CD8-positive, alpha-beta memory T cell (primary cell): ENCODE measurements around the gene NTM. TPM values are rescaled to one million over a fixed set of nuclear protein-coding genes. Genes with fewer than 3 reads are reported as not detected.

Source experiments
- CTCF ChIA-PET: fragments of 350-600 bp; sonication (Branson Sonifier 250); formaldehyde crosslinking; loops from one replicate; lab custom pipeline; 2021; ENCODE audit warnings: antibody characterized with exemption; lab: Charles Lee
- POLR2A ChIA-PET: fragments of 350-600 bp; sonication (Branson Sonifier 250); formaldehyde crosslinking; loops from one replicate; lab custom pipeline; 2021; ENCODE audit warnings: antibody characterized with exemption; lab: Charles Lee
- DNase-seq, 5 donors: peaks; one replicate each; pipeline versions ENCODE4 v3.0.0 to v3.0.0-alpha.2; 2020 to 2022; ENCODE audit warnings: mixed read lengths in 1 of 5
- H3K27ac ChIP-seq: one replicate; pipeline ENCODE4 v1.7.0; 2013; ENCODE audit warnings: low read depth, mild to moderate bottlenecking, low read length, moderate library complexity
- H3K27me3 ChIP-seq: 2 replicates; pipeline ENCODE4 v1.7.0; 2013; ENCODE audit warnings: low read length, mild to moderate bottlenecking; ENCODE audit not compliant: insufficient read depth, poor library complexity, severe bottlenecking
- H3K36me3 ChIP-seq: 2 replicates; pipeline ENCODE4 v1.7.0; 2013; ENCODE audit warnings: mild to moderate bottlenecking, low read length, moderate library complexity; ENCODE audit not compliant: insufficient read depth
- H3K4me1 ChIP-seq: 2 replicates; pipeline ENCODE4 v1.7.0; 2013; ENCODE audit warnings: mild to moderate bottlenecking, low read length, moderate library complexity; ENCODE audit not compliant: insufficient read depth
- H3K4me3 ChIP-seq: 2 replicates; pipeline ENCODE4 v1.7.0; 2013; ENCODE audit warnings: mild to moderate bottlenecking, low read length
- H3K9me3 ChIP-seq: 2 replicates; pipeline ENCODE4 v1.7.0; 2013; ENCODE audit warnings: mild to moderate bottlenecking, low read length
- H3K27ac Mint-ChIP-seq, 8 donors: one replicate each; pipeline ENCODE4 v1.8.0; 2020 to 2021; ENCODE audit warnings: mixed read lengths in 8 of 8, mild to moderate bottlenecking in 6 of 8, inconsistent platforms in 3 of 8, moderate library complexity in 3 of 8
- H3K27me3 Mint-ChIP-seq, 2 donors: one replicate each; pipeline ENCODE4 v1.8.0; 2020 to 2021; ENCODE audit warnings: mixed read lengths in 2 of 2, mild to moderate bottlenecking in 1 of 2, moderate library complexity in 1 of 2
- H3K36me3 Mint-ChIP-seq, 3 donors: one replicate each; pipeline ENCODE4 v1.8.0; 2020 to 2021; ENCODE audit warnings: mixed read lengths in 3 of 3, inconsistent platforms in 1 of 3, mild to moderate bottlenecking in 1 of 3
- H3K4me1 Mint-ChIP-seq, 3 donors: one replicate each; pipeline ENCODE4 v1.8.0; 2020 to 2021; ENCODE audit warnings: mixed read lengths in 3 of 3, inconsistent platforms in 1 of 3, mild to moderate bottlenecking in 1 of 3
- H3K4me3 Mint-ChIP-seq, 7 donors: one replicate each; pipeline ENCODE4 v1.8.0; 2020 to 2021; ENCODE audit warnings: mixed read lengths in 7 of 7, mild to moderate bottlenecking in 6 of 7, moderate library complexity in 4 of 7, inconsistent platforms in 2 of 7
- H3K9me3 Mint-ChIP-seq, 5 donors: one replicate each; pipeline ENCODE4 v1.8.0; 2020 to 2022; ENCODE audit warnings: mixed read lengths in 5 of 5, mild to moderate bottlenecking in 3 of 5, moderate library complexity in 2 of 5, inconsistent platforms in 1 of 5
- polyA plus RNA-seq: library from polyadenylated mRNA; unstranded; fragments of 300-500 nt; fragmentation: Illumina TruSeq; gene quantifications from one replicate; pipeline ENCODE4 v1.2.3, GENCODE V29; 2021
- total RNA-seq, 2 experiments: library from RNA; stranded (reverse); gene quantifications; one replicate each; pipeline ENCODE4 v1.2.3, GENCODE V29; 2021

The NTM gene
- total and polyA plus RNA-seq, 3 experiments from 2014 or later: not detected

DNA sequence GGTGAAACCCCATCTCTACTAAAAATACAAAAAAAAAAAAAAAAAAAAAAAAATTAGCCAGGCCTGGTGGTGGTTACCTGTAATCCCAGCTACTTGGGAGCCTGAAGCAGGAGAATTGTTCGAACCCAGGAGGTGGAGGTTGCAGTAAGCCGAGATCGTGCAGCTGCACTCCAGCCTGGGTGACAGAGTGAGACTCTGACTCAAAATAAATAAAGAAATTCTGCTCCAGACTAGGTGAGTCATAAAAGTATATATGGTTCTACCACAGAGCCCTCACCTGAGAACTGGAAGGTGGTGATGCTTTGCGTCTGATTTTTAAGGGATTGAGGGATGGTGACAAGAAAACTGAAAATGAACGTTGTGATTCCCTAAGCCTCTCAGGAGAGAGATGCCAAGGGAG is 58.4 kb downstream of the NTM start:
- Histone ChIP-seq H3K9me3 (no peaks in the 10 kb centered on the region), H3K36me3 (no peaks in the 10 kb centered on the region), H3K27me3 (no peaks in the 10 kb centered on the region), H3K27ac (no peak overlapping the region), H3K4me1 (no peaks in the 10 kb centered on the region), H3K4me3 (no peak overlapping the region)
- no peak for DNase-seq
- CTCF ChIA-PET: no interaction called here
- H3K27me3 Mint-ChIP-seq: peaks cover 0 to 1% of the 10 kb centered on the region in 2 donors
- no peak overlapping the region for H3K27ac Mint-ChIP-seq
- no peaks in the 10 kb centered on the region for H3K36me3 Mint-ChIP-seq
- H3K9me3 Mint-ChIP-seq: peaks cover 2 to 14% (median 3%) of the 10 kb centered on the region in 5 donors
- H3K4me1 Mint-ChIP-seq: no peaks in the 10 kb centered on the region
- H3K4me3 Mint-ChIP-seq: no peak overlapping the region
- POLR2A ChIA-PET: no interaction called here

DNA sequence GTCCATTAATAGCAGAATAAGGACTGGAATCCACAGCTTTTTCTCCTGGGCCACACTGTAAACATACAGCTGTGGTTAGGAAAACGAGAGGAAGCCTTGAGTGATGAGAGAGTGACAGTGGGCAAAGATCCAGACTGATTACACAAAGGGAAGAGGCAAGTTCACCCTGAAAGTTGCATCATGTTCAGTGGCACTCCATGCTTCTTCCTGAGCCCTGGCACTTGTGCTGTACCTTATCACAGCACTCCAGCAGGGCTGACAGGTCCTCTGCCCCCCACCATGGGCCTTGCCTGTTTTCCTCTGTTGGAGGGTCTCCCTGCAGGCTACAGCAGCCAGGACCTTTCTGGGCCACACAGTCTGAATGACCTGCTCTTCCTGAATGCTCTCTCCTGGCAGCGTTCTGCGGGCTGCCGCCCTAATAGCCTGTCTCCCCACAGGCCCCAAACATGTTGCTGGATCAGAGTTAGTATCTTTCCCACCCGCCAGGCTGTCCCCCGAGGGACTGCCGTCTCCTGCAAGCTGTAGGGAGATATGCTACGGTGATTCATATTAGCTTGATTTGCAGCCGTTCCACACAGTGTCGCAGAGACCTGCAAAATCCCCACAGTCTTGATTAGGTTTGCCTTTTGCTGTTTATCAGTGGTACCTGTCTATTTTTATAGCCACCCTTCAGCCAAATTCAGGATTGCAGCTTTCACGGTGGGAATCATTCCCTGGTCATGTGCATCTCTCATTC is 60.2 kb downstream of the NTM start:
- Histone ChIP-seq H3K4me1 (no peaks in the 10 kb centered on the region), H3K9me3 (no peaks in the 10 kb centered on the region), H3K36me3 (no peaks in the 10 kb centered on the region), H3K27me3 (no peaks in the 10 kb centered on the region), H3K4me3 (no peak overlapping the region), H3K27ac (no peak overlapping the region)
- Mint-ChIP-seq H3K36me3 (no peaks in the 10 kb centered on the region), H3K4me1 (no peaks in the 10 kb centered on the region), H3K27me3 (peaks cover 0 to 1% of the 10 kb centered on the region in 2 donors), H3K27ac (no peak overlapping the region), H3K4me3 (no peak overlapping the region), H3K9me3 (peaks cover 3 to 25% (median 6%) of the 10 kb centered on the region in 5 donors)
- ChIA-PET POLR2A (no interaction called here), CTCF (no interaction called here)
- no peak for DNase-seq

DNA sequence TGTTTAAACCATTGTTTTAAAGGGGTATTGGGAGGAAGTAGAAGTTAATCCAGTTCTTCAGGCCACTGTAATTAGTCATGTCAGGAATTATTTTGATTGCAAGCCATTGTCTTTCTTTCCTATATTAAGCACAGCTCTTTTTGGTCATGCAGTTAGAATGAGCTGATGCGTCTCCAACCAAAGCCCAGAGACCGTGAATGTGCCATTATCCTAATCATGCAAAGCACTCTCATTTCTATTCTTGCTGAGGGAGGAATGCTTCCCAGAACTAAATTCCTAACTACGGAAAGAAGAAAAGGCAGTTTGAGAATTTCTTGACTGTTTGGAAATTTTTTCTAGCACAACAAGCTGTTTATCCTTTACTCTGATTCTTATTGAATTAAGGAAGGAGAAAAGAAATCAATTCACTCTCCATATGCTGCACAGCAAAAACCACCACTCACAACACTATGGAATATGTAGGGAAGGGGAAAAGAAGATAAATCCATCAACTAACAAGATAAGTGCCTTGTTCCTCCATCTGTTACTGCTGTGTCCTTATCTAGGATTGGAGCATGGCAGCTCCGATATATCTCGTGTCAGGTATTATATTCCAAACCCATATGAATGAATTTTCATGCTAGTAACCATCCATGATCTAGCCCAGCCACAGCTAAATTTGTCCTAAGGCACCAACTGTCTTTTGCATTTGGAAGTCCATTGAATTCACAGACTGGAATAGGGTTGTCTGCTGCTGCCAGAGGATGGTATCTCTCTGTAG is 70.8 kb downstream of the NTM start:
- ChIA-PET CTCF (no interaction called here), POLR2A (no interaction called here)
- no peaks in the 10 kb centered on the region for H3K4me1 Mint-ChIP-seq
- Histone ChIP-seq H3K27ac (no peak overlapping the region), H3K36me3 (no peaks in the 10 kb centered on the region), H3K4me3 (no peak overlapping the region), H3K4me1 (no peaks in the 10 kb centered on the region), H3K9me3 (no peaks in the 10 kb centered on the region), H3K27me3 (no peaks in the 10 kb centered on the region)
- no peak overlapping the region for H3K4me3 Mint-ChIP-seq
- H3K9me3 Mint-ChIP-seq: peaks cover 0 to 15% (median 6%) of the 10 kb centered on the region in 5 donors
- no peaks in the 10 kb centered on the region for H3K36me3 Mint-ChIP-seq
- H3K27me3 Mint-ChIP-seq: no peaks in the 10 kb centered on the region
- H3K27ac Mint-ChIP-seq: no peak overlapping the region
- no peak for DNase-seq

DNA sequence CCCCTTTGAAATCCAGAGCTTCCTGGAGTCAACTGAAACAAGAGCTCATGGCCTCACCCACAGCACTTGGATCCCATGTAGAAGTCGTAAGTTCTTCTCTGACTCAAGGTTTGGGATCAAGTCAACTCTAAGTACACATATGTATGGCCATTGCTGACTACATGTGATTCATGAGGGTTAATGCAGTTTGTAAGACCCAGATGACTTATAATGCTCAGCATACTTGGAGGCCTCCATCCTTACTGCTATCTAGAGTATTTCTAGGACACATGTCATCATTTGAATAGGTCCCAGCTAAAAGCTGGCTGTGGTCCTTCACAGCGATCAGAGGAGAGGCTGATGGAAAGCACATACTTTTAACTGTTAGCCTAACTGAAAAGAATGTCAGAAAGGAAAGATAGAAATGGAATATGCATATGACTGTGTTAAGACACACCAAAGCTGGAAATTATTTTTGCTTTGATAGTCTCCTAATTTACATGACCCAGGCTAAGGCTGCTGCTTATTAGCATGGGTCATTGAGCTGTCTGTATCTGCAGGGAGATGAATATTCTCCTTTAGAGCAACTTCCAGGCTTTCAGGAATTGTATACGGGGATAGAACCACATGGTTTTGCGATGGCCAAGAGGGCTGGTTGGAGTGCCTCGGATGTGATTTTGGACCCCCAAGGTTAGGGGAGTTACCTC is 76.3 kb downstream of the NTM start:
- H3K4me1 Mint-ChIP-seq: no peaks in the 10 kb centered on the region
- no peak overlapping the region for H3K27ac ChIP-seq
- H3K4me1 ChIP-seq: no peaks in the 10 kb centered on the region
- no peaks in the 10 kb centered on the region for H3K27me3 ChIP-seq
- H3K9me3 Mint-ChIP-seq: peaks cover 0 to 15% (median 6%) of the 10 kb centered on the region in 5 donors
- DNase-seq: no peak
- H3K36me3 ChIP-seq: no peaks in the 10 kb centered on the region
- peaks cover 0 to 3% of the 10 kb centered on the region in 2 donors for H3K27me3 Mint-ChIP-seq
- H3K27ac Mint-ChIP-seq: no peak overlapping the region
- CTCF ChIA-PET: no interaction called here
- POLR2A ChIA-PET: no interaction called here
- H3K36me3 Mint-ChIP-seq: no peaks in the 10 kb centered on the region
- no peak overlapping the region for H3K4me3 ChIP-seq
- H3K9me3 ChIP-seq: no peaks in the 10 kb centered on the region
- no peak overlapping the region for H3K4me3 Mint-ChIP-seq

DNA sequence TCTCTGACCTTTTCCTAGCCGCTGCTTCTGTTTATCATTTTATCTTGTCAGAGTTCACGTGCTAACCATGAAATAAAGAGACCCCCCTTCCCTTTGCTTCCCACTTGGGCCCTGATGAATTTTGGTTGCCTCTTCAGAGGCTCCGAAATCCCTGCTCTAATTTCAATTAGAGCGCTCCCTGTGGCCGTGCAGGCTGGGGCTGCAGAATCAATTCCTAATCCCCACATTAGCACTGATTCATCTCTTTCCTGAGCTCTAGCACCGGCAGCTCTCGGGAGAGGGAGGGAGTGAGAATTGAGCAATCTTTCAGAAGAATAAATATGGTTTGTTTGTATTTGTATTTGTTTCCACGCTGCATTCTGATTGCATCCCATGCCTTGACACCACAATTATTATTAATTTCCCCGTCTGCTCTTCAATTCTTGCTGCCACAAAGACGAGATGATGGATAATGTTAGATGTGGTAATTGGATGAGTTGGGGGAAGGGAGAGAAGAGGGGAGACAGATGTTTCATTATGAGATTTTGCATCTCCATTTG is 76.9 kb downstream of the NTM start:
- H3K4me1 Mint-ChIP-seq: no peaks in the 10 kb centered on the region
- Histone ChIP-seq H3K27ac (no peak overlapping the region), H3K27me3 (no peaks in the 10 kb centered on the region), H3K9me3 (no peaks in the 10 kb centered on the region), H3K36me3 (no peaks in the 10 kb centered on the region), H3K4me1 (no peaks in the 10 kb centered on the region), H3K4me3 (no peak overlapping the region)
- no peak overlapping the region for H3K4me3 Mint-ChIP-seq
- ChIA-PET POLR2A (no interaction called here), CTCF (no interaction called here)
- peaks cover 0 to 3% of the 10 kb centered on the region in 2 donors for H3K27me3 Mint-ChIP-seq
- peak overlapping the region in 1 of 8 donors; percentile 10 for H3K27ac Mint-ChIP-seq
- no peaks in the 10 kb centered on the region for H3K36me3 Mint-ChIP-seq
- DNase-seq: no peak
- peaks cover 0 to 15% (median 5%) of the 10 kb centered on the region in 5 donors for H3K9me3 Mint-ChIP-seq

DNA sequence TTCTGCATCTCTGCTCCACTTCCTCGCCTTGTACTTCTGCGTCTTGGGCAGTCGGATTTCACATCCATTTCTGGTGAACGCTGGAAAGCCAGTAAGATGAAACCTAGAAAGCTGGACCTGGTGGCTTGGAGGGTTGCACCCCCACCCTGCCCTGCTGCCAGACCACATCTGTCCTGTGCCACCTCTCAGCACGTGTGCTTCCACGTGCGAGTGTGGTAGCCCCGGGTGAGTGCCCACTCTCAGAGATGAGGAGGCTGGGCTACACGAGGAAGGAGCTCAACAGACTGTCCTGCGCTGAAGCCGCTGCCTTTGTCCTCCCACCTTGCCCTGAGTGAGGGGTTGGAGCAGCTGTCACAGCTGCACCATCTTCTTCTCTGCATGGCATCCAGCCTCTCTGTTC is 77.5 kb downstream of the NTM start:
- H3K4me3 ChIP-seq: no peak overlapping the region
- H3K27me3 ChIP-seq: no peaks in the 10 kb centered on the region
- Mint-ChIP-seq H3K4me3 (no peak overlapping the region), H3K27me3 (peaks cover 0 to 3% of the 10 kb centered on the region in 2 donors), H3K4me1 (no peaks in the 10 kb centered on the region), H3K36me3 (no peaks in the 10 kb centered on the region), H3K9me3 (peaks cover 0 to 15% (median 5%) of the 10 kb centered on the region in 5 donors), H3K27ac (no peak overlapping the region)
- no peaks in the 10 kb centered on the region for H3K9me3 ChIP-seq
- CTCF ChIA-PET: no interaction called here
- POLR2A ChIA-PET: no interaction called here
- no peak for DNase-seq
- no peaks in the 10 kb centered on the region for H3K36me3 ChIP-seq
- H3K4me1 ChIP-seq: no peaks in the 10 kb centered on the region
- no peak overlapping the region for H3K27ac ChIP-seq

DNA sequence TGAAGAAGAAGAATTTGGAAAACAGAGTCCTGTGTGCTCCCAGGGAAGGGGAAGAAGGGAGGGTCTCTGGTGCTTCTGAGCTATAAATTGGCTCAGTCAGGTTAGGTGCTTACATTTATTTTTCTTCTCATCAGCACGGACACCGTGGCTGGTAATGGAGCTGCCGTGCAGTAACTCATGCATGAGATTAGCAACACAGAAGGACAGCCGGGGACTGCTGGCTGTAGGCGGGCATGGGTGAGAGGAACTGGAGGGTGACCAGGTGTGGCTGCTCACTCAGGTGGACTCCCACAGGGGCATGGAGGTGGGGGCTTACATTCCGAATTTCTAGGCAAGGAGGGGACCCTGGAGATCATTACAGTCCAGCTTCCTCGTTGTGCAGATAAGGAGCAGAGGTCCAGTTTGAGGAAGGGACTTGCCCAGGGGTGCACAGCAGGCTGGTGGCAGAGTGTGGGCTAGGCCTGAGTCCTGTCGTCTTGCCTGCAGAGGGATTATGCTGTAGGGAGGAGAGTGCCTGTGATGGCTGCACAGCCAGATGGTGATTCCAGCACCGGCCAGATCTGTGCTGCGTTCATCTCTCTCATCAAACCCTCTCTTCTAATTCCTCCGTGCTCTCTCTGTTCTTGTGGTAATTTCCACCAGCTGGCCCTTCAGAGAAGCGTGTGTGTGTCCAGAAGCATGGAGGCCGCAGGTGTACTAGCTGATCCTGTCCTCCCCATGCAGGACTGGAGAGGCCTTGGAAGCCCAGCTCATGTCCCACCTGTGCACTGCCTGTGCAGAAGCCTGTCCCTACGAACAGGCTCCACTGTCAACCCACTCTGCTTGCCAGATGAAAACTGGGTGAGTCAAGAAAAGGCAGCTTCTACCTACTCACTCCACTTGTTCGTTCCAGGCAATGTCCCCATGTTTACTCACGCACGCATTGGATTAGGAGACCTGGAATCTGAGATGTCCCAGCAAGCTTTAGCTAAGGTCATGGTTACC is 78.9 kb downstream of the NTM start:
- H3K36me3 ChIP-seq: no peaks in the 10 kb centered on the region
- POLR2A ChIA-PET: no interaction called here
- Mint-ChIP-seq H3K27ac (no peak overlapping the region), H3K9me3 (peaks cover 0 to 15% (median 5%) of the 10 kb centered on the region in 5 donors), H3K36me3 (no peaks in the 10 kb centered on the region), H3K4me3 (no peak overlapping the region), H3K4me1 (no peaks in the 10 kb centered on the region), H3K27me3 (peaks cover 0 to 3% of the 10 kb centered on the region in 2 donors)
- no peak for DNase-seq
- no peaks in the 10 kb centered on the region for H3K27me3 ChIP-seq
- H3K4me1 ChIP-seq: no peaks in the 10 kb centered on the region
- H3K9me3 ChIP-seq: no peaks in the 10 kb centered on the region
- CTCF ChIA-PET: no interaction called here
- H3K27ac ChIP-seq: no peak overlapping the region
- no peak overlapping the region for H3K4me3 ChIP-seq
